HG03025 (cell line): ENCODE results near the gene IL12RB1.
"Not testable (repeated sequence)": the region's sequence is repeated elsewhere in the genome, so short reads cannot be mapped to it uniquely, and the experiment has no call there.

Experiments used
- ATAC-seq: cut with Tn5 transposase; IDR thresholded peaks from one replicate; pipeline ENCODE4 v1.9.1; 2021; ENCODE audit warnings: mild to moderate bottlenecking, moderate library complexity; ENCODE audit not compliant: unreplicated experiment, low FRiP score

Gene IL12RB1

DNA sequence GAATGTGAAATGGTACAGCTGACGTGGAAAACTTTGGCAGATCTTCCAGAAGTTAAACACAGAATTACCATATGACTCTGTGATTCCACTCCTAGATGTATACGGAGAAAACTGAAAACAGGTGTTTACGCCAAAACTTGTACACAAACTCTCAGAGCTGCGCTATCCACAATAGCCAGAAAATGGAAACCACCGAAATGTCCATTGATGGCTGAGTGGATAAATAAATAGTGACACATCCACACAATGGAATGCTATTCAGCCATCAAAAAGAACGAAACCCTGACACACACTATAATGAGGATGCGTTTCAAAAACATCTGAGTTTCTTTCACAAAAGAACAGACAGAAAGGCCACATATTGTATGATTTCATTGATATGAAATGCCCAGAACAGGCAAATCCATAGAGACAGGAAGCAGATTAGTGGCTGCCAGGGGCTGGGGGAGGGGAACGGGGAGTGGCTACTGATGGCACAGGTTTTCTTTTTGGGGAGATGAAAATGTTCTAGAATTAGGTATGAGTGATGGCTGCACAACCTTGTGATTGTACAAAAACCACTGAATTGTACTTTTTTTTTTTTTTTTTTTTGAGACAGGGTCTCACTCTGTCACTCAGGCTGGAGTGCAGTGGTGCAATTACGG is 33.0 kb downstream of the IL12RB1 start:
- no peak for ATAC-seq

DNA sequence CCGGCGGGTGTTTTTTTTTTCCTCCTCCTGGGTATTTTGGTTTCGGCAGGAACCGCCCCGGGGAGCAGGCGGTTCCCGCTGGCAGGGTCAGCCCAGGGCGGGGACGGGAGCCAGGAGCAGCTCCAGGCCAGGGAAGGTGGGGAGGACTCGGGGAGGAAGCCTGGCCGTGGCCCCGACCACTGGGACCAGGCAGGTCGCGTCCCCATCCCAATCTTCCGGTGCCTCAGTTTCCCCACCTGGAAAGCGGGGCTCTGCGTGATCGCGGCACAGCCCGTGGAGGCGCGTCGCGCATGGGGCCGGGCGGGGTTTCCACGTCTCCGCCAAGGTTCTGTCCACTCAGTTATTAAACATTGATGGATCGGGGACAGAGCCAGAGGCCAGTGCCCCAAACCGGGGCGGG is 34.8 kb downstream of the IL12RB1 start:
- no peak for ATAC-seq

DNA sequence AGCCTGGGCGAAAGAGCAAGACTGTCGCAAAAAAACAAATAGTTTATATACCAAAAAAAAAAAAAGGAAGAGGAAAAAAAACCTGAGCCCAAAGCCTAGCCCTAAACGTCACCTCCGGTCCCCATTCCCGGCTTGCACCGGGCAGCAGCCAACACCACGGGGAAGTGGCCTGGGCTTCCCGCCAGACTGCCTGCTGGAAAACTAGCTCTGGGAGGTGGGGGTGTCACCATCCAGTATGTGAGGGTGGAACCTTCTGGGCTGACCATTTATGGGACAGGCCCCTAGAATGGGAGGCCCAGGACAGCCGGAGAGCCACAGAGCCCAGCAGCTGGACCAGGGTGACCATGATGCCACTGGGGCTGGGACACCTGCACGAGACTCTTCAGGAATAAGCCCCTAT is 37.3 kb downstream of the IL12RB1 start:
- no peak for ATAC-seq

GRCh38 chr19:18046059-18046718 is 40.5 kb downstream of the IL12RB1 start:
- no peak for ATAC-seq

- ATAC-seq, result no peak
These were observed 41.3 kb downstream of the IL12RB1 start for GRCh38 chr19:18045307-18046050.

GRCh38 chr19:18044825-18045304 is 41.9 kb downstream of the IL12RB1 start:
- peak; percentile 75 for ATAC-seq

DNA sequence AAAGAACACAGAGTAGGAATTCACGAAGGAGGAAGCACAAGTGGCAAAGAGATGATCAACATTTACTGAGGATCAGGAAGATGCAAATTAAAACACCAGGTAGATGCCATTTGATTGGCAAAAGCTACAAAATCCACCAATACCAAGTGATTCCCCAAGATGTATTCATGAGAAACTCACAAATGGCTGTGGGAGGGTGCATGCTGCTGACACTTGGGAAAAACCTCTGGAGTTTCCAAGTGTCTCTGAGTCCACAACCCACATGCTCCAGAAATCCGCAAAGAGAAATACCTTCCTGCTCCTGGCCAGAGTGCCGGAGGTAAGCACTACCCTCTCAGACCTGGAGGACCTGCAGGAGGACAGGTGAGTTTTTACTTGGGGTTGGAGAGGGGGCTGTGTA is 43.1 kb downstream of the IL12RB1 start:
- no peak for ATAC-seq

GRCh38 chr19:18041054-18041453 is 45.7 kb downstream of the IL12RB1 start:
- ATAC-seq, result no peak

- ATAC-seq, result not testable (repeated sequence)
These were observed 54.6 kb downstream of the IL12RB1 start for GRCh38 chr19:18032102-18032501.

- not testable (repeated sequence) for ATAC-seq
These were observed 55.3 kb downstream of the IL12RB1 start for GRCh38 chr19:18031401-18031800.

- ATAC-seq, result no peak
These were observed 57.0 kb downstream of the IL12RB1 start for GRCh38 chr19:18029617-18030338.

DNA sequence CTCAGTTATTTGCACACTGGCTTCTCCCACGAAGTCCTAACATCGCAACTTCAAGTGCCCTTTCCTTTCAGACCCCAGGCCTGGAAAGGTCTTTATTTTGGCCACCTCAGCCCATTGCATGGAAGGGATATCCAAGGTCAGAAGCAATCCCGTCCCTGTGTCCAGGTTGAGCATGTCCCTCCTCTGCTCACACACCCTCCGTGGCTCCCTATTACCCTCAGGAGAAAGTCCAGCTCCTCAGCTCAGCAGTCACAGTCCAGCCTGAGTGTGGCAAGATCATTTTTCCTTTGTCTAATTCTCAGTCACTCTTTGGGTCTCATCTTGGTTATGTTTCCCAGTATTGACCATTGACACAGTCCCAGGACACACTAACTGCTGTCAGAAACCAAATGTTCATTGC is 59.6 kb downstream of the IL12RB1 start:
- no peak for ATAC-seq

DNA sequence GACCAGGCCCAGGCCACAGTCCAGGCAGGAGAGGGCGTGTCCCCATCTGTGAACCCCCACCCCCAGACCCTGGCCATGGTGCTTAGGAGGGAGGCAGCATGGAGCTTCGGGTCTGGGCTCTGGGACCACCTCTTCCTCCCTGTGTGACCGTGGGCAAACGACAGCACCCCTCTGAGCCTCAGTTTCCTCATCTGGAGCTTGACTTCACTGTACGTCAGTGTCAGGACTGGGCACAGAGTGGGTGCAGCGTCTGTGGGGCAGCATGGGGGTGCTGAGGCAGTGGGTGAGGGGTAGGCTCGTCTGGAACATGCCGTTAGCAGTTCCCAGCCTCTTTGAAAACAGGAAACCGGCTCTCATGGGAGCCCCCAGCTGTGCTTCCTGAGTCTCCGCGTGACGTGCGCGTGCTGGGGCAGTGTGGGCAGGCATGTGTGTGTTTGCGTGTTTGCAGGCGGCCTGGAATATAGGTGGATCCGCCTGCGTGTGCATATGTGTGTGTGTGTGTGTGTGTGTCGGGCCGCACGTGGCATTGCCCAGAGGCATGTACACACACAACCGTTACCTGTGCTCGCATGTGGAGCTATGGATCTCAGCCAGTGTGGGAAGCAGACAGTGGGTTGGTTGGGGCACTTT is 63.0 kb downstream of the IL12RB1 start:
- no peak for ATAC-seq

DNA sequence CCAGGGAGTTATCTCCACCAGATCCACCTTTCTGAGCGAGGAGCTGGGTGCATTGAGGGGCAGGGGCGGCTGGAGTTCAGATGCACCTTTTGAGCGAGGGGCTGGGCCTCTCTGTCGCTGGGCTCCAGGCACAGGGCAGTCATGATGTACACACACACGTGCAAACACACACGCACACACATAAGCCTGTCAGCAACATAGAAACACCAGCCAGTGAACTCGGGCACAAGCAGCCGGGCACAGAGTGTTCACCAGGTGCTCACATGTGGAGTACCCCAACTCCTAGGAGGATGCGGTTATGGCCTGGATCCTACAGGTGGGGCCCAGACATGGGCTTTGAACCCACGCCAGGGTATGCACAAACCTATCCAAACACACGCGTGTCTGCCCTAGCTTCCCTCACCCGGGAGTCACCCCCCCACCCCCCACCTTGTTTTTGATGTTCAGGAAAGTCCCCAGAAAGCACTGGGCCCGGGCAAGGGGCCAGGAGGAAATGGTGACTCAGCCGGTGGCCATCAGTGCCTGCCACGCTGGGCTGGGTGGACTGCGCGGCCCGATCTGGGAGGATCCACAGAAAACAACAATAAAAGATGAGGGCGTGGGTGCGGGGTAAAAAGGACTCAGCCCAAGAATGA is 65.5 kb downstream of the IL12RB1 start:
- no peak for ATAC-seq

- no peak for ATAC-seq
These were observed 66.3 kb downstream of the IL12RB1 start for GRCh38 chr19:18020212-18021085.

- ATAC-seq, result no peak
These were observed 69.3 kb downstream of the IL12RB1 start for GRCh38 chr19:18017275-18018083.

- ATAC-seq, result no peak
These were observed 70.4 kb downstream of the IL12RB1 start for GRCh38 chr19:18016209-18016910.

DNA sequence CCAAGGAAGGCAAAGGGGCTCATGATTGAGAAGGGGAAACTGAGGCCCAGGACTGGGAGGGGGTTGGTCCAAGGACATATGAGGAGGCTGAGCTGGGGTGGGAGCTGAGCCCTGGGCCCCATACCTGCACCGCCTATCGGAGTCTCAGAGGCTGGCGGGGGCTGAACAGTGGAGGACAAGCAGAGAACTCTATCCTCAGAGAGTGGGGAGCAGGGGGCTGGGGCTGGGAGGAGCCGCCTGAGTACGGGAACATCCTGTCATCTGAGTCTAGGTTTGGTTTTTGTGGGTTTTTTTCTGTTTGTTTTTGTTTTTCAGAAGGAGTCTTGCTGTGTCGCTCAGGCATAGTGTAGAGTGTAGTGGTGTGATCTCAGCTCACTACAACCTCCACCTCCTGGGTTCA is 72.5 kb downstream of the IL12RB1 start:
- no peak for ATAC-seq
